8988T (cell line): Measurements from ENCODE around the gene KRTAP9-4.
"Not testable (repeated sequence)": the region's sequence is repeated elsewhere in the genome, so short reads cannot be mapped to it uniquely, and the experiment has no call there.

ENCODE experiments used
- DNase-seq: peaks from one replicate; pipeline ENCODE4 v3.0.0; 2011

The KRTAP9-4 gene, protein sequence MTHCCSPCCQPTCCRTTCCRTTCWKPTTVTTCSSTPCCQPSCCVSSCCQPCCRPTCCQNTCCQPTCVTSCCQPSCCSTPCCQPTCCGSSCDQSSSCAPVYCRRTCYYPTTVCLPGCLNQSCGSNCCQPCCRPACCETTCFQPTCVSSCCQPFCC

DNA sequence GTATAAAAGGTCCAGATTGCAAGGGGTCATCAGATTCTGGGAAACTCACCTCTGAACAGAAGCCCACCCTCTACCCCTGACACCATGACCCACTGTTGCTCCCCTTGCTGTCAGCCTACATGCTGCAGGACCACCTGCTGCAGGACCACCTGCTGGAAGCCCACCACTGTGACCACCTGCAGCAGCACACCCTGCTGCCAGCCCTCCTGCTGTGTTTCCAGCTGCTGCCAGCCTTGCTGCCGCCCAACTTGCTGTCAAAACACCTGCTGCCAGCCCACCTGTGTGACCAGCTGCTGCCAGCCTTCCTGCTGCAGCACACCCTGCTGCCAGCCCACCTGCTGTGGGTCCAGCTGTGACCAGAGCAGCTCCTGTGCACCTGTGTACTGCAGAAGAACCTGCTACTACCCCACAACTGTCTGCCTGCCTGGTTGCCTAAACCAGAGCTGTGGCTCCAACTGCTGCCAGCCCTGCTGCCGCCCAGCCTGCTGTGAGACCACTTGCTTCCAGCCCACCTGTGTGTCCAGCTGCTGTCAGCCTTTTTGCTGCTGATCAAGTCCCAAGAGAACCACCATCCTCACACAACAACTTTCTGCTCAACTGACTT is at the start of gene KRTAP9-4:
Gene KRTAP9-4 (plus strand): TSS at position 51 of the 604 bp plus-strand sequence. CDS start 34 bp downstream, at position 85.
- not testable (repeated sequence) for DNase-seq

DNA sequence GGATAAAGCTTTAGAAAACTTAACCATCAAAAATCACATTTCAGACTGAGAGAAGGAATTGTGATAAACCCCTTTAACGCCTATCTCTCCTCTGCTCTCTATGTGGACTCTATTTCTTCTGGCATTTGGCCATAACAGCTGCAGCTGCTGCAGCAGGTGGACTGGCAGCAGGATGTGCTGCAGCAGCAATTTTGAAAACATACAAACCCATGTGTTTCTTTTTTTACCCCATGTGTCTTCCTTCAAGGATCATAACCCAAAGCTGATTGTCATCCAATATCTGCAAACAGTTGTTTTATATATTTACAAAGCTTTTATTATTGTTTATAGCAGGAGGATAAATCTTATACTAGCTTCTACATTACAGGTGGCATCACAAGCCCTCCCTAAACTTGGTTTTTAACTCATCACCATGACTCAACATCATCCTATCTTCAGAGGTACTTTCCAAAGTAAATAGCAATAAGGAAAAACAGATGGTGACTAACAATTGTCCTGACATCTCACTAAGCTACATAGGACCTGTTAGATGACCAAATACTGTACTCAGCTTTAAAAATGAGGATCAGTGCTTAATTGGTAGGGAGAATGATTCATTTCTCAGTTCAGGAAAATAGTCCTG is 37.5 kb upstream of the KRTAP9-4 start:
- DNase-seq: no peak

DNA sequence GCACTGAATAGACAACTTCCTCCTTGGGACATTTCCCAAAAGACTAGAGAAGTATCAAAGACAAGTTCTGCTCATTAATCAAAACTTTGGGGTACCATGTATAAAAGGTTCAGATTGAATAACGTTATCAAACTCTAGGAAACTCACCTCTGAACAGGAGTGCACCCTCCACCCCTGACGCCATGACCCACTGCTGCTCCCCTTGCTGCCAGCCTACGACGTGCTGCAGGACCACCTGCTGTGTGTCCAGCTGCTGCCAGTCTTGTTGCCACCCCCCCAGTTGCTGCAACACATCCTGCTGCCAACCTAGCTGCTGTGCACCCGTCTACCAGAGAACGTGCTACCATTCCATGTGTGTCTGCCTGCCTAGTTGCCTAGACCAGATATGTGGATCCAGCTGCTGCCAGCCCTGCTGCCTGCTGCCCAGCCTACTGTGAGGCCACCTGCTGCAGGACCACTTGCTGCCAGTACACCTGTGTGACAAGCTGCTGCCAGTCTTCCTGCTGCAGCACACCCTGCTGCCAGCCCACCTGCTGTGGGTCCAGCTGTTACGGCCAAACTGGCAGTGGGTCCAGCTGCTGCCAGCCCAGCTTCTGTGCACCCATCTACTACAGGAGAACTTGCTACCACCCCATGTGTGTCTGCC is 36.8 kb upstream of the KRTAP9-4 start:
- no peak for DNase-seq

DNA sequence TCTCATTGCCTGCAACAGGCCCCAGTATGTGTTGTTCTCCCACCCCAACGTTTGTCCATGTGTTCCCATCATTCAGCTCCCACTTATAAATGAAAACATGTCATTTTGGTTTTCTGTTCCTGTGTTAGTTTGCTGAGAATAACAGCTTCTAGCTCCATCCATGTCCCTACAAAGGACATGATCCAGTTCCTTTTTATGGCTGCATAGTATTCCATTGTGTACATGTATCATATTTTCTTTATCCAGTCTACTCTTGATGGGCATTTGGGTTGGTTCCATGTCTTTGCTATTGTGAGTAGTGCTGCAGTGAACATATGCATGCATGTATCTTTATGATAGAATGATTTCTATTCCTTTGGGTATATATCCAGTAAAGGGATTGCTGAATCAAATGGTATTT is 33.8 kb upstream of the KRTAP9-4 start:
- DNase-seq: no peak

GRCh38 chr17:41223821-41224220 is 25.7 kb upstream of the KRTAP9-4 start:
- no peak for DNase-seq

DNA sequence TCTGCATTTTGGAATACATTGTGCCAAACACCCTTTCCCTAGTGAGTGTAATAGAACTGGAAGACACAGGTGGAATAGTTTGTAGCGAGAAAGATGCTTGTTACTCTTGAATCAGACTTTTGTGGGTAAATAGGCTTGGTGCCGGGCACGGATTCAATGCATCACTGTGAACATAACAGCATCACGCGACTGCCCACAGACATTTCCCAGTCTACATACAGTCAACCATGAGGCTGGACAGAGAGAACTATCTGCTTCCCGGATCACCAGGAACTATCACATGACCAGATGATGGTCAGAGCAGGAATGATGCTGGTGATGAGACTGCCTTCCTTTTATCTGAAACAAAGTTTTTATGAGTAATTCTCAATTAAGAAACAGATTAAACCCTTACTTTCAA is 23.4 kb upstream of the KRTAP9-4 start:
- no peak for DNase-seq

GRCh38 chr17:41226598-41227095 is 22.8 kb upstream of the KRTAP9-4 start, which contains the start of gene KRTAP9-2:
Gene KRTAP9-2, plus strand, starts transcription at chr17:41226648. Its CDS starts 7 bp downstream, at chr17:41226655.
- DNase-seq: not testable (repeated sequence)

GRCh38 chr17:41230094-41230493 is 19.4 kb upstream of the KRTAP9-4 start:
- no peak for DNase-seq

GRCh38 chr17:41231731-41232130 is 17.8 kb upstream of the KRTAP9-4 start:
- DNase-seq: no peak

DNA sequence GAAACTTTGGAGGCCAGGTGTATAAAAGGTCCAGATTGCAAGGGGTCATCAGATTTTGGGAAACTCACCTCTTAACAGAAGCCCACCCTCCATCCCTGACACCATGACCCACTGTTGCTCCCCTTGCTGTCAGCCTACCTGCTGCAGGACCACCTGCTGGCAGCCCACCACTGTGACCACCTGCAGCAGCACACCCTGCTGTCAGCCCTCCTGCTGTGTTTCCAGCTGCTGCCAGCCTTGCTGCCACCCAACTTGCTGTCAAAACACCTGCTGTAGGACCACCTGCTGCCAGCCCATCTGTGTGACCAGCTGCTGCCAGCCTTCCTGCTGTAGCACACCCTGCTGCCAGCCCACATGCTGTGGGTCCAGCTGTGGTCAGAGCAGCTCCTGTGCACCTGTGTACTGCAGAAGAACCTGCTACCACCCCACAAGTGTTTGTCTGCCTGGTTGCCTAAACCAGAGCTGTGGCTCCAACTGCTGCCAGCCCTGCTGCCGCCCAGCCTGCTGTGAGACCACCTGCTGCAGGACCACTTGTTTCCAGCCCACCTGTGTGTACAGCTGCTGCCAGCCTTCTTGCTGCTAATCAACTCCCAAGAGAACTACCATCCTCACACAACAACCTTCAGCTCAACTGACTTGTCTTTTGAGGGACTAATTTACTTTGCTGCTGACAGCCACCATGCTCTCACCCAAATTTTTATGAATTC is 16.9 kb upstream of the KRTAP9-4 start, which contains the start of gene KRTAP9-3:
Gene KRTAP9-3 (plus strand): TSS at position 51 of the 707 bp plus-strand sequence. CDS start 53 bp downstream, at position 104.
- not testable (repeated sequence) for DNase-seq

DNA sequence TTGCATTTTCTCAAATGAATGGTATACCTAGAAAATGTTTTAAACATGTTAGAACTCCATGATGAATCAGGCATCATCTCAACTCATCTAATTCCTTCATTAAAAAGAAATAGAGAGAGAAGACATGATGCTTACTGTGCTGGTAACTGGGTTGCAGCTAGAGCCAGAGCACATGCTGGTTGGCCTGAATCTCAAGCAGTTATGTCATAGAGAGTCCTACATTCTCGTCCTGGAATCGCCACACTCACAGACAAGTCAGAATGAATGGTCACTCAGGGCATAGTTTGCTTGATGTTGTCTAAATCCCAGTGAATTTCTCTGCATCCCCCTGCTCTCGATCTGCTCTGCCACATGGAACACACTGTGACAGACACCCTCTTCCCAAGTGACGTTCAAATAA is 12.4 kb upstream of the KRTAP9-4 start:
- DNase-seq: not testable (repeated sequence)

GRCh38 chr17:41237949-41238437 is 11.5 kb upstream of the KRTAP9-4 start, which contains the start of gene KRTAP9-8:
Gene KRTAP9-8, plus strand, starts transcription at chr17:41237999. Its CDS starts 53 bp downstream, at chr17:41238052.
- DNase-seq: not testable (repeated sequence)

- DNase-seq: not testable (repeated sequence)
Measured at GRCh38 chr17:41246995-41247787, 2.3 kb upstream of the KRTAP9-4 start.

GRCh38 chr17:41251261-41251660 is 1.8 kb downstream of the KRTAP9-4 start:
- DNase-seq: no peak

DNA sequence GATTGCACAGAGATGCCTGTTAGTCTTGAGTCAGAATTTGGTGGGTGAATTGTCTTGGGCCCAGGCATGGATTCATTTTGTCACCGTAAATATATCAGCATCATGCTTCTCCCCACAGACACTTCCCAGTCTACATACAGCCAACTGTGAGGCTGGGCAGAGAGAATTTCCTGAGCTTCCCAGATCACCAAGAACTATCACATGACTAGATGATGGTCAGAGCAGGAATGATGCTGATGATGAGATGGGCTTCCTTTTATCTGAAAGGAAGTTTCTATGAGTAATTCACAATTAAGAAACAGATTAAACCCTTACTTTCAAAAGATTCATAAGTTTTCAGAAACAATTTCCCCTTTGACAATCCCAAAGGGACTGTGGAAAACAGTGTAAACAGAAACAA is 5.4 kb downstream of the KRTAP9-4 start:
- no peak for DNase-seq

- not testable (repeated sequence) for DNase-seq
Measured at GRCh38 chr17:41255381-41256290, 6.1 kb downstream of the KRTAP9-4 start, which contains the start of gene KRTAP9-9. Gene KRTAP9-9, plus strand, starts transcription at chr17:41255384.

DNA sequence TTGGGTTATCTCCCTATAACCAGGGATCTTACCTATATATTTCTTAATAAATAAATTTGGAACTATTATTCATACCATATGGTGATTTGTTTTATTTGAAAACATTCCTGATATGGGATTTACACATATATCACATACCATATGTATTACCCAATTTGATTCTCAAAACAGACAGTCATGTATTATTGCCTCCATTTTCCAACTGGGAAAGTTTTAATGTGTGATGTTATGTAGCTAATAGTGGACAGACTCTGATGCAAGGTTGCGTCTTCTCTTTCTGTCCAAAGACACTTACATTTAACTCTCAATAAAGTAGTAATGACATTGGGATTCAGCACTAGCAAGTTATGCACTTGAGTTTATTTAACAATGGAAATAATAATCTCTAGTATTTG is 6.8 kb downstream of the KRTAP9-4 start:
- no peak for DNase-seq

GRCh38 chr17:41258406-41258805 is 8.9 kb downstream of the KRTAP9-4 start:
- DNase-seq: no peak

DNA sequence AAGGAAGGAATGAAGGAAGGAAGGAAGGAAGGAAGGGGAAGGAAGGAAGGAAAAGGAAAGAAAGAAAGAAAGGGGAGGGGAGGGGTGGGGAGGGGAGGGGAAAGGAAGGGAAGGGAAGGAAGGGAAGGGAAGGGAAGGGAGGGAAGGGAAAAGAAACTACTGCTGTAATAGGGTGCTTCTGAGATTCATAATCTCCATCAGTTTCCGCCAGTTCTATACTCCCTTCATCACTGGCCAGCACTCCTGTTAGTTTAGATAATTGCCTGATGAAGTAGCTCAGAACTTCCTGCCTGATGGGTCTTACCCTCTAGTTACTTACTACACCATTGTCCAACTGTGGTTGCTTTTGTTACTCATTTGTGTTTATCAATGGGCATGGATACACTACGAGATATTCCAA is 13.7 kb downstream of the KRTAP9-4 start:
- DNase-seq: no peak

DNA sequence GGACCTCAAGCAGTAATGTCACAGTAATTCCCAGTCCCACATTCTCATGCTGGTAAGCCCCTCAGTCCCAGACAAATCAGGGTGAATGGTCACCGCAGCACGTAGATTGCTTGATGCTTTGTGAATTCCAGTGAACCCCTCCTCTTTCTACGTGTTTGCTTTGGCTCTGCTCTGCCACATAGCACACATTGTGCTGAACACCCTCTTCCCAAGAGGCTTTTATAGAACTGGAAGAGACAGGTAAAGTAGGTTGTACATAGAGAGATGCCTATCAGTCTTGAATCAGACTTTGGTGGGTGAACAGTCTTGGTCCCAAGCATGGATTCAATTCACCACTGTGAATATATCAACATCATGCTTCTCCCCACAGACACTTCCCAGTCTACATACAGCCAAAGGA is 15.1 kb downstream of the KRTAP9-4 start:
- no peak for DNase-seq
